Ecto neural progenitor cell (in vitro differentiated cells): Measurements from ENCODE around the gene TRIM41.
"Not testable (repeated sequence)": the region's sequence is repeated elsewhere in the genome, so short reads cannot be mapped to it uniquely, and the experiment has no call there.

Experiments used
- DNase-seq: peaks from one replicate; pipeline ENCODE4 v3.0.0-alpha.2; 2018; ENCODE audit warnings: low spot score

Gene TRIM41

GRCh38 chr5:181223058-181223728 lies at the start of gene TRIM41:
Gene TRIM41 (plus strand): TSS chr5:181223281. CDS start chr5:181224000, 719 bp downstream.
- peak; percentile 98 for DNase-seq

- peak; percentile 67 for DNase-seq
Observed at GRCh38 chr5:181173420-181174342, 49.4 kb upstream of the TRIM41 start.

- DNase-seq: no peak
Observed at GRCh38 chr5:181176254-181176952, 46.7 kb upstream of the TRIM41 start.

- not testable (repeated sequence) for DNase-seq
Observed at GRCh38 chr5:181177559-181177958, 45.5 kb upstream of the TRIM41 start.

- DNase-seq: no peak
Observed at GRCh38 chr5:181181650-181182565, 41.2 kb upstream of the TRIM41 start.

- DNase-seq: no peak
Observed at GRCh38 chr5:181182651-181183050, 40.4 kb upstream of the TRIM41 start.

- DNase-seq: no peak
Observed at GRCh38 chr5:181184845-181185216, 38.2 kb upstream of the TRIM41 start.

- DNase-seq: no peak
Observed at GRCh38 chr5:181185560-181185959, 37.5 kb upstream of the TRIM41 start.

- DNase-seq: no peak
Observed at GRCh38 chr5:181186022-181186421, 37.1 kb upstream of the TRIM41 start.

- DNase-seq: no peak
Observed at GRCh38 chr5:181186986-181187499, 36.0 kb upstream of the TRIM41 start.

GRCh38 chr5:181187500-181188213 lies 35.4 kb upstream of the TRIM41 start:
- peak; percentile 90 for DNase-seq

- DNase-seq: peak; percentile 91
Observed at GRCh38 chr5:181188700-181189362, 34.2 kb upstream of the TRIM41 start.

GRCh38 chr5:181189363-181189961 lies 33.6 kb upstream of the TRIM41 start:
- DNase-seq: no peak

GRCh38 chr5:181189962-181190710 lies 32.9 kb upstream of the TRIM41 start:
- no peak for DNase-seq

GRCh38 chr5:181190711-181191525 lies 32.2 kb upstream of the TRIM41 start:
- DNase-seq: peak; percentile 72

- peak; percentile 99 for DNase-seq
Observed at GRCh38 chr5:181191526-181192336, 31.4 kb upstream of the TRIM41 start.
